NB4 (cell line): ENCODE results near the gene GSK3A.

Source experiments
- MYC ChIP-seq: IDR thresholded peaks from 2 replicates; pipeline ENCODE4 v1.6.1; 2011; ENCODE audit warnings: low read depth, low read length
- POLR2A ChIP-seq: IDR thresholded peaks from 2 replicates; pipeline ENCODE4 v1.6.1; 2011; ENCODE audit warnings: mild to moderate bottlenecking; ENCODE audit not compliant: insufficient read length; ENCODE audit errors: extremely low read depth
- TF ChIP-seq, protein P1 (sequence below): IDR thresholded peaks from one replicate; pipeline ENCODE4 v1.5.1; 2012; ENCODE audit warnings: low read depth, low read length
- TF ChIP-seq, protein P2 (sequence below): IDR thresholded peaks from 2 replicates; pipeline ENCODE4 v1.6.1; 2011; ENCODE audit warnings: low read depth, low read length

DNA sequence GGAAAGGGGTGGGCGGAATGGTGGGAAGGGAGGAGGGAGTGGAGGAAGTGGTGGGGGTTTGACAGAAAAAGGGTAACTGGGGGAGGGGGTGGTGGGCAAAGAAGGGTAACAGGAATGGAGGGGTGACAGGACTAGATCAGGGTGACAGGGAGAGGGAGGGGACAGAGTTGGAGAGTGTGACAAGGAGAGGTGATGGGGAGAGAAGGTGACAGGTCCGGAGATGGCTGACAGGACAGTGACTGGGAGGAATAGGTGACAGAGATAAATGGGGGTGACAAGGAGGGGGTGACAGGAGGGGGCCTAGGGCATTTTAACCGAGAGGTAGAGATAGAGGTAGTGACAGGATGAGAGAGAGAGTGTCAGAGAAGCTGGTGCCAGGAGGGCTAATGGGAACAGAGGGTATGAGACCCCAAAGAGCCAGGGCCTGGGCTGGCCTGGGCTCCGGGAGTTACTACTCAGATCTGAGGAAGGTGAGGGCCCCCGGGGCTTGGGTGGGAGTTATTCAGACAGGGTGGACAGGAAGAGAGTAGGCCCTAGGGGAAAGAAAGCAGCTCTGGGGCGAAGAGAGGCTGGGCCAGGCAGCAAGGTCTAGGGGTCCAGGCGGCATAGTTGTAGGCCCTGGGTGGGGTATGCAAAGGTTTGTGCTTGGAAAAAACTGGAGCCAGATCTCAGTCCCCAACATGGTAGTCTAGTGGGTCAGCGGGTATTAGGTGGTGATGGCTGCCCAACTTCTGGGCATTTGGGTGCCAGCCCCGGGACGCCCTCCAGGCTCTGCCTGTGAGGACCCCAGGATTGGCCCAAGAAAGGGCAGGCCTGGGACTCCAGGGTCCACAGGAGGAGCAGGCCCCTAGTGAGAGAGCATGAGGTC, 27.3 kb upstream of the GSK3A start:
- TF ChIP-seq, protein P1, sequence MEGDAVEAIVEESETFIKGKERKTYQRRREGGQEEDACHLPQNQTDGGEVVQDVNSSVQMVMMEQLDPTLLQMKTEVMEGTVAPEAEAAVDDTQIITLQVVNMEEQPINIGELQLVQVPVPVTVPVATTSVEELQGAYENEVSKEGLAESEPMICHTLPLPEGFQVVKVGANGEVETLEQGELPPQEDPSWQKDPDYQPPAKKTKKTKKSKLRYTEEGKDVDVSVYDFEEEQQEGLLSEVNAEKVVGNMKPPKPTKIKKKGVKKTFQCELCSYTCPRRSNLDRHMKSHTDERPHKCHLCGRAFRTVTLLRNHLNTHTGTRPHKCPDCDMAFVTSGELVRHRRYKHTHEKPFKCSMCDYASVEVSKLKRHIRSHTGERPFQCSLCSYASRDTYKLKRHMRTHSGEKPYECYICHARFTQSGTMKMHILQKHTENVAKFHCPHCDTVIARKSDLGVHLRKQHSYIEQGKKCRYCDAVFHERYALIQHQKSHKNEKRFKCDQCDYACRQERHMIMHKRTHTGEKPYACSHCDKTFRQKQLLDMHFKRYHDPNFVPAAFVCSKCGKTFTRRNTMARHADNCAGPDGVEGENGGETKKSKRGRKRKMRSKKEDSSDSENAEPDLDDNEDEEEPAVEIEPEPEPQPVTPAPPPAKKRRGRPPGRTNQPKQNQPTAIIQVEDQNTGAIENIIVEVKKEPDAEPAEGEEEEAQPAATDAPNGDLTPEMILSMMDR: no peak
- no peak for TF ChIP-seq POLR2A
- TF ChIP-seq, protein P2, sequence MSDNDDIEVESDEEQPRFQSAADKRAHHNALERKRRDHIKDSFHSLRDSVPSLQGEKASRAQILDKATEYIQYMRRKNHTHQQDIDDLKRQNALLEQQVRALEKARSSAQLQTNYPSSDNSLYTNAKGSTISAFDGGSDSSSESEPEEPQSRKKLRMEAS: no peak
- TF ChIP-seq MYC: no peak
